ENCODE results near the gene RFX7.

The RFX7 gene

GRCh38 chr15:56248311-56248992 lies 4.8 kb upstream of the RFX7 start:
- H3K9me3 Mint-ChIP-seq = no peaks in the 10 kb centered on the region
- H3K36me3 Mint-ChIP-seq = peaks cover 12% of the 10 kb centered on the region
- no peak for DNase-seq (ENCODE audit: low spot score in 2 of 2)
- H3K4me3 Mint-ChIP-seq = no peak overlapping the region
- peaks cover 15% of the 10 kb centered on the region for H3K4me1 Mint-ChIP-seq
- no peak overlapping the region for H3K27ac Mint-ChIP-seq
- ATAC-seq = no peak

- ATAC-seq (no peak), DNase-seq (ENCODE audit: low spot score in 2 of 2) (no peak)
- no peaks in the 10 kb centered on the region for H3K9me3 Mint-ChIP-seq
- no peak overlapping the region for H3K4me3 Mint-ChIP-seq
- H3K4me1 Mint-ChIP-seq = peaks cover 15% of the 10 kb centered on the region
- H3K36me3 Mint-ChIP-seq = peaks cover 12% of the 10 kb centered on the region
- H3K27ac Mint-ChIP-seq = no peak overlapping the region
These were observed 3.6 kb upstream of the RFX7 start for GRCh38 chr15:56247266-56247665.

GRCh38 chr15:56245871-56246814 lies 2.5 kb upstream of the RFX7 start:
- Mint-ChIP-seq H3K4me3 (peak overlapping the region; percentile 78), H3K36me3 (peaks cover 12% of the 10 kb centered on the region), H3K9me3 (no peaks in the 10 kb centered on the region), H3K4me1 (peaks cover 15% of the 10 kb centered on the region), H3K27ac (peak overlapping the region; percentile 83)
- DNase-seq (ENCODE audit: low spot score in 2 of 2) (peak; percentile 81 to 90), ATAC-seq (peak; percentile 80)

- ATAC-seq = no peak
- peak; percentile 8 to 60 for DNase-seq (ENCODE audit: low spot score in 2 of 2)
These were observed 1.3 kb upstream of the RFX7 start for GRCh38 chr15:56244811-56245576.

GRCh38 chr15:56244038-56244810 lies 545 bp upstream of the RFX7 start:
- peak overlapping the region; percentile 83 for H3K27ac Mint-ChIP-seq
- H3K9me3 Mint-ChIP-seq = no peaks in the 10 kb centered on the region
- peak overlapping the region; percentile 78 for H3K4me3 Mint-ChIP-seq
- peaks cover 15% of the 10 kb centered on the region for H3K4me1 Mint-ChIP-seq
- no peak for ATAC-seq
- peaks cover 16% of the 10 kb centered on the region for H3K36me3 Mint-ChIP-seq
- DNase-seq (ENCODE audit: low spot score in 2 of 2) = peak in 1 of 2 donors; percentile 65

More at GRCh38 chr15:56244811-56245576, 1.3 kb upstream of the RFX7 start:
- Mint-ChIP-seq H3K36me3 (peaks cover 16% of the 10 kb centered on the region), H3K4me3 (peak overlapping the region; percentile 78), H3K27ac (peak overlapping the region; percentile 83), H3K4me1 (peaks cover 15% of the 10 kb centered on the region), H3K9me3 (no peaks in the 10 kb centered on the region)

- peak overlapping the region; percentile 83 for H3K27ac Mint-ChIP-seq
- H3K4me1 Mint-ChIP-seq = peaks cover 16% of the 10 kb centered on the region
- ATAC-seq (no peak), DNase-seq (ENCODE audit: low spot score in 2 of 2) (no peak)
- peak overlapping the region; percentile 78 for H3K4me3 Mint-ChIP-seq
- H3K9me3 Mint-ChIP-seq = no peaks in the 10 kb centered on the region
- H3K36me3 Mint-ChIP-seq = peaks cover 16% of the 10 kb centered on the region
These were observed 1.0 kb downstream of the RFX7 start for GRCh38 chr15:56242576-56243162.

- DNase-seq (ENCODE audit: low spot score in 2 of 2) (no peak), ATAC-seq (no peak)
- H3K27ac Mint-ChIP-seq = peak overlapping the region; percentile 72
These were observed 2.1 kb downstream of the RFX7 start for GRCh38 chr15:56241374-56242105.

GRCh38 chr15:56240390-56240789 lies 3.3 kb downstream of the RFX7 start:
- Mint-ChIP-seq H3K27ac (peak overlapping the region; percentile 68), H3K36me3 (peaks cover 9% of the 10 kb centered on the region), H3K4me3 (no peak overlapping the region), H3K4me1 (peaks cover 11% of the 10 kb centered on the region), H3K9me3 (no peaks in the 10 kb centered on the region)
- ATAC-seq (no peak), DNase-seq (ENCODE audit: low spot score in 2 of 2) (no peak)

More at GRCh38 chr15:56241374-56242105, 2.1 kb downstream of the RFX7 start:
- H3K36me3 Mint-ChIP-seq = peaks cover 16% of the 10 kb centered on the region
- H3K9me3 Mint-ChIP-seq = no peaks in the 10 kb centered on the region
- H3K4me3 Mint-ChIP-seq = peak overlapping the region; percentile 78
- H3K4me1 Mint-ChIP-seq = peaks cover 21% of the 10 kb centered on the region

- peaks cover 16% of the 10 kb centered on the region for H3K36me3 Mint-ChIP-seq
- no peak overlapping the region for H3K4me3 Mint-ChIP-seq
- H3K27ac Mint-ChIP-seq = no peak overlapping the region
- no peak for DNase-seq (ENCODE audit: low spot score in 2 of 2)
- H3K4me1 Mint-ChIP-seq = peaks cover 27% of the 10 kb centered on the region
- peaks cover 11% of the 10 kb centered on the region for H3K9me3 Mint-ChIP-seq
- ATAC-seq = no peak
These were observed 7.5 kb downstream of the RFX7 start for GRCh38 chr15:56236197-56236596.

- ATAC-seq (no peak), DNase-seq (ENCODE audit: low spot score in 2 of 2) (no peak)
- Mint-ChIP-seq H3K4me1 (peaks cover 27% of the 10 kb centered on the region), H3K4me3 (no peak overlapping the region), H3K27ac (no peak overlapping the region), H3K36me3 (peaks cover 18% of the 10 kb centered on the region), H3K9me3 (peaks cover 16% of the 10 kb centered on the region)
These were observed 8.9 kb downstream of the RFX7 start for GRCh38 chr15:56234804-56235203.

- H3K36me3 Mint-ChIP-seq = peaks cover 18% of the 10 kb centered on the region
- peak; percentile 58 for ATAC-seq
- H3K9me3 Mint-ChIP-seq = peaks cover 16% of the 10 kb centered on the region
- peaks cover 27% of the 10 kb centered on the region for H3K4me1 Mint-ChIP-seq
- DNase-seq (ENCODE audit: low spot score in 2 of 2) = no peak
- H3K27ac Mint-ChIP-seq = no peak overlapping the region
- H3K4me3 Mint-ChIP-seq = no peak overlapping the region
These were observed 10.1 kb downstream of the RFX7 start for GRCh38 chr15:56233549-56233948.

- no peak overlapping the region for H3K27ac Mint-ChIP-seq
- peaks cover 28% of the 10 kb centered on the region for H3K9me3 Mint-ChIP-seq
- ATAC-seq (no peak), DNase-seq (ENCODE audit: low spot score in 2 of 2) (no peak)
- no peak overlapping the region for H3K4me3 Mint-ChIP-seq
- H3K4me1 Mint-ChIP-seq = peaks cover 29% of the 10 kb centered on the region
- H3K36me3 Mint-ChIP-seq = peaks cover 22% of the 10 kb centered on the region
These were observed 11.6 kb downstream of the RFX7 start for GRCh38 chr15:56232058-56232457.

GRCh38 chr15:56228854-56229253 lies 14.8 kb downstream of the RFX7 start:
- H3K4me3 Mint-ChIP-seq = no peak overlapping the region
- H3K27ac Mint-ChIP-seq = no peak overlapping the region
- H3K36me3 Mint-ChIP-seq = peaks cover 22% of the 10 kb centered on the region
- peaks cover 28% of the 10 kb centered on the region for H3K9me3 Mint-ChIP-seq
- ATAC-seq (no peak), DNase-seq (ENCODE audit: low spot score in 2 of 2) (no peak)
- H3K4me1 Mint-ChIP-seq = peaks cover 24% of the 10 kb centered on the region

GRCh38 chr15:56228352-56228751 lies 15.3 kb downstream of the RFX7 start:
- no peak for DNase-seq (ENCODE audit: low spot score in 2 of 2)
- ATAC-seq = no peak
- Mint-ChIP-seq H3K4me1 (peaks cover 19% of the 10 kb centered on the region), H3K36me3 (peaks cover 22% of the 10 kb centered on the region), H3K4me3 (no peak overlapping the region), H3K9me3 (peaks cover 28% of the 10 kb centered on the region), H3K27ac (no peak overlapping the region)

All from stimulated activated effector memory CD8-positive, alpha-beta T cell treated with anti-CD3 and anti-CD28 coated beads, Interleukin-12 subunit alpha, Interleukin-12 subunit beta, amount 100 ng/mL, for 72 hours (primary cell).